Immature natural killer cell (primary cell): ENCODE data around the gene CDH12. TPM values are rescaled to one million over a fixed set of nuclear protein-coding genes. Genes with fewer than 3 reads are reported as not detected.
"Not testable (repeated sequence)": the region's sequence is repeated elsewhere in the genome, so short reads cannot be mapped to it uniquely, and the experiment has no call there.

Source experiments
- DNase-seq, 3 donors: peaks; one replicate each; pipeline ENCODE4 v3.0.0; 2022; ENCODE audit warnings: mixed read lengths in 1 of 3
- H3K27ac Mint-ChIP-seq, 6 donors: one replicate each; pipeline ENCODE4 v1.8.0; 2020; ENCODE audit warnings: mixed read lengths in 6 of 6, mild to moderate bottlenecking in 5 of 6, inconsistent platforms in 4 of 6, moderate library complexity in 3 of 6
- H3K27me3 Mint-ChIP-seq, 3 donors: one replicate each; pipeline ENCODE4 v1.8.0; 2020 to 2021; ENCODE audit warnings: low read depth in 3 of 3, mild to moderate bottlenecking in 3 of 3, mixed read lengths in 3 of 3, moderate library complexity in 3 of 3, inconsistent platforms in 1 of 3
- H3K36me3 Mint-ChIP-seq, 3 donors: one replicate each; pipeline ENCODE4 v1.8.0; 2020; ENCODE audit warnings: mixed read lengths in 3 of 3, inconsistent platforms in 2 of 3, mild to moderate bottlenecking in 2 of 3
- H3K4me1 Mint-ChIP-seq, 2 donors: one replicate each; pipeline ENCODE4 v1.8.0; 2020; ENCODE audit warnings: inconsistent platforms in 2 of 2, mild to moderate bottlenecking in 2 of 2, mixed read lengths in 2 of 2, moderate library complexity in 1 of 2
- H3K4me3 Mint-ChIP-seq, 5 donors: one replicate each; pipeline ENCODE4 v1.8.0; 2020; ENCODE audit warnings: mild to moderate bottlenecking in 5 of 5, mixed read lengths in 5 of 5, inconsistent platforms in 3 of 5, moderate library complexity in 3 of 5
- H3K9me3 Mint-ChIP-seq, 6 donors: one replicate each; pipeline ENCODE4 v1.8.0; 2020; ENCODE audit warnings: mild to moderate bottlenecking in 6 of 6, mixed read lengths in 6 of 6, inconsistent platforms in 4 of 6, moderate library complexity in 3 of 6
- polyA plus RNA-seq, 3 donors: library from polyadenylated mRNA; unstranded; fragments of 300-500 nt; fragmentation: Illumina TruSeq; gene quantifications; one replicate each; pipeline ENCODE4 v1.2.3, GENCODE V29; 2021

Gene CDH12
- polyA plus RNA-seq, result not detected

DNA sequence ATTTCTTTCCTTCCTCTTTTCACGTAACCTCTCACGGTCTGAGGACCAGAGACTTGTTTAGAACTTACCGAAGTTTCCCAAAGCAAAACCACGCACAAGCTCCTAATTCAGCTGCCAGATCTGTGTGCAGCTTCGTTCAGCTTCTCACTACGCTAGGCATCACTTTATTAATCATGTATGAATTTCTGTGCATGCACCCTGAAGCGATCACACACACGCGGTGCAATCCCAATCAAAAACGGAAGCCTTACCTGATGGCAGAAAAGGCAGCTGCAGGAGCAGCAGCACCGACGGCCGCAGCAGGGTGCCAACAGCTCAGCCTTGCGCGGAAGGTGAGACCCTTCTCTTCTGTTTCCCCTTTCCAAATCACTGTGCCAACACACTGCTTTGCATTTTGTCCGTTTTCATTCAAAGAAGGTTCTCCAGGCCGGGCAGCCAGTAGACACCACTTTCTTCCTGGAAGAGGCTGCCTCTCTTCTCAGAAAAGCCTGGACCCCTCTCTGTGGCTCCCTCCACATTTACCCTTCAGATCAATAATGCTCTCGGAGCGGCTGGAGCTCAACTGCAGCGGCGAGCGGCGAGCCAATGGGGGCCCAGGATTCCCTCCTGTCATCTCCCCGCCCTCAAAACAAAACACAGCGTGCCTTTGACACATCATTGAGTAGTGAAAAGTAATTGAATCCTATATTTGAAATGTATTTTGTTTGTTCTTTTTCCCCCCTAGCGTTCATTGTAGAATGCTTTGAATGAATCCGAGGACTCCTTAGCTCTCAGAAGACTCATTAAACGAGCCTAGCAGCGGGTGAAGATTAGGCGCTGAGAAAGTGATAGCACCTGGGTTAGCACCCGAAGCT is at the start of gene CDH12:
TSS of gene CDH12 (minus strand) at position 538 of the 854 bp plus-strand sequence.
- Mint-ChIP-seq H3K27me3 (no peaks in the 10 kb centered on the region), H3K27ac (no peak within 1 kb of the TSS), H3K4me1 (no peaks in the 10 kb centered on the region), H3K9me3 (peaks cover 13 to 44% (median 30%) of the 10 kb centered on the region in 6 donors), H3K4me3 (no peak within 1 kb of the TSS), H3K36me3 (peaks cover 0 to 3% (median 0%) of the 10 kb centered on the region in 3 donors)
- no peak for DNase-seq

GRCh38 chr5:22901885-22902284 is 48.7 kb upstream of the CDH12 start:
- H3K4me3 Mint-ChIP-seq, result no peak overlapping the region
- peaks cover 5 to 43% (median 17%) of the 10 kb centered on the region in 6 donors for H3K9me3 Mint-ChIP-seq
- H3K4me1 Mint-ChIP-seq, result no peaks in the 10 kb centered on the region
- H3K27me3 Mint-ChIP-seq, result peaks cover 0 to 1% (median 0%) of the 10 kb centered on the region in 3 donors
- H3K36me3 Mint-ChIP-seq, result peaks cover 0 to 4% (median 0%) of the 10 kb centered on the region in 3 donors
- no peak overlapping the region for H3K27ac Mint-ChIP-seq
- no peak for DNase-seq

DNA sequence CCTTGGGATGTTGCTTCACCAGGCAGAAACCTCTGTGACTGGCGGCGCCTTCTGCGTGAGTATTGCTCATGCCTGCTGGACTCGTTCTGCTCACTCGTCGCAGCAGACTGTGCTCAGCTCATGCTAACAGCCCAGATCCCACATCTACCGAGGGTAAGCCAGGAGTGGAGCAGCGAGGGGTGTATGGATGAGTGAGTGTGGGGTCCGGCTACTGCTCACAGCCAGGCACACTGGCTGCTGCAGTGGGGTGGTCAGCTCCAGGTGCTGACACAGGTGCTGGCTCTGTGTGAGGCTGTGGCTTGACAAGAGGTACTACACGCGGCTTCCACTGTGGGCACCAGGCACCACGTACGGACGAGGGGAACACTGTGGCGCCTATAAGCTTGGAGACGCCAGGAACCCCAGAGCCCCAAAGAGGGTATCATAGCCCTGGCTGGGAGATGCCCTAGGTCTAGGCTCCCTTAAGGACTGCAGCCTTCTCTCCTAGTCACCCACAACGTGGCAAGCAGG is 47.7 kb upstream of the CDH12 start:
- peaks cover 0 to 4% (median 0%) of the 10 kb centered on the region in 3 donors for H3K36me3 Mint-ChIP-seq
- peaks cover 0 to 1% (median 0%) of the 10 kb centered on the region in 3 donors for H3K27me3 Mint-ChIP-seq
- no peaks in the 10 kb centered on the region for H3K4me1 Mint-ChIP-seq
- peaks cover 4 to 33% (median 18%) of the 10 kb centered on the region in 6 donors for H3K9me3 Mint-ChIP-seq
- H3K27ac Mint-ChIP-seq, result no peak overlapping the region
- no peak overlapping the region for H3K4me3 Mint-ChIP-seq
- DNase-seq, result no peak

DNA sequence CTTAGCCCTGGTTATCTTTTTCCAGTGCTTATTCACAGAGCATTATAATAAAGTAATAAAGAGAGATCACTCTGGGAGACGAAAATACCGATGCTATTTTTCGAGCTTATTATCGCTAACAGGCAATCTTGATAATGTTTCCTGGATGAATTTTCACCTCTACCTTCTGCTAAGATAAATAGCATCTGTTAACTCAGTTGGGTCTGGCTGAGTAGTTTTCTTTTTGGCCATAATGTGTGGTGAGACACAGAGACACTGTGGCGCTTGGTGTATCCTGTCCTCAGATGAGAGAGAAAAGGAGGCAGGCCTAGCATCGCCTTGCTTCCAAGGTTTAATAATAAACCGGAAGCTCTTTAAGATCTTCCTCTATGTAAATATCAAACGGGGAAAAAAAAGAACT is 46.2 kb upstream of the CDH12 start:
- Mint-ChIP-seq H3K36me3 (peaks cover 0 to 2% (median 0%) of the 10 kb centered on the region in 3 donors), H3K27ac (no peak overlapping the region), H3K4me1 (no peaks in the 10 kb centered on the region), H3K4me3 (no peak overlapping the region), H3K9me3 (peaks cover 0 to 33% (median 21%) of the 10 kb centered on the region in 6 donors), H3K27me3 (peaks cover 0 to 1% (median 0%) of the 10 kb centered on the region in 3 donors)
- DNase-seq, result no peak

DNA sequence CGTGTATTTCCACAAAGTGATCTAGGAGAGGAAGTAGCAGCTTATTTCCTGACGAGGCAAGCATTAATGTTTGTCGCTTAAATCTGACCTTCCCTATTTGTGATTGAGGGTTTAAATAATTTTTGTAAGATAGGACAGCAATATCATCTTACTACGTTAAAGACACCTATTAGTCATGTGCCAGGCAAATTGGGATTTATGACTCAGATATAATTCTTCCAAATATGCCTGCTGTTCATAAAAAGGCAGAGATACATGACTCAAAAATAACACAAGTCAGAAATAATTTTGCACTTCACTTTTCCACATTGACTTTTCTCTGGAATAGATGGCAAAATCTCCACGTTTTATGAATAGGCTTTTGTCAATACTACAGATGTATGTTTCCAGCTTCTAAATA is 43.0 kb upstream of the CDH12 start:
- no peaks in the 10 kb centered on the region for H3K4me1 Mint-ChIP-seq
- no peaks in the 10 kb centered on the region for H3K36me3 Mint-ChIP-seq
- peaks cover 1 to 50% (median 27%) of the 10 kb centered on the region in 6 donors for H3K9me3 Mint-ChIP-seq
- no peak overlapping the region for H3K27ac Mint-ChIP-seq
- DNase-seq, result no peak
- no peak overlapping the region for H3K4me3 Mint-ChIP-seq
- peaks cover 0 to 1% (median 0%) of the 10 kb centered on the region in 3 donors for H3K27me3 Mint-ChIP-seq

DNA sequence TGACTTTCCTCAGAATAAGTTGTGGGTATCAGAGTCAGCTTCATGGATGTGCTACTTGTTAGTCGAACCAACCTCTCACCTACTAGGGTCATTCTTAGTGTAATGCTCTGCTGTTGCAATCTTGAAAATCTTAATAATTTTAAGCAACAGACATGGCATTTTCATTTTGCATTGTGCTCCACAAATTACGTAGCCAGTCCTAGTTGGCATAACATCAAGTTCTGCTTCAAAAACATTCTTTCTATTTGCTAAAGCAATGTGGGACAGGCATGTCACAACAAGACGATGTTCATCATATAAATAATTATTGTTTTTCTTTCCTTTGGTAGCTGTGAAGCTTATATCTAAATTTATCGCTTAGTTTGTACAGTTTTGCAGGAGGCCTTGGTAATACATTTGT is 39.3 kb upstream of the CDH12 start:
- H3K27ac Mint-ChIP-seq, result no peak overlapping the region
- peaks cover 9 to 59% (median 22%) of the 10 kb centered on the region in 6 donors for H3K9me3 Mint-ChIP-seq
- no peak for DNase-seq
- H3K36me3 Mint-ChIP-seq, result no peaks in the 10 kb centered on the region
- H3K27me3 Mint-ChIP-seq, result peaks cover 0 to 2% (median 0%) of the 10 kb centered on the region in 3 donors
- no peak overlapping the region for H3K4me3 Mint-ChIP-seq
- no peaks in the 10 kb centered on the region for H3K4me1 Mint-ChIP-seq

- no peak overlapping the region for H3K4me3 Mint-ChIP-seq
- no peak for DNase-seq
- H3K27ac Mint-ChIP-seq, result no peak overlapping the region
- H3K4me1 Mint-ChIP-seq, result no peaks in the 10 kb centered on the region
- peaks cover 0 to 2% (median 2%) of the 10 kb centered on the region in 3 donors for H3K27me3 Mint-ChIP-seq
- H3K9me3 Mint-ChIP-seq, result peaks cover 15 to 62% (median 21%) of the 10 kb centered on the region in 6 donors
- no peaks in the 10 kb centered on the region for H3K36me3 Mint-ChIP-seq
These were observed 36.6 kb upstream of the CDH12 start for GRCh38 chr5:22889720-22890119.

DNA sequence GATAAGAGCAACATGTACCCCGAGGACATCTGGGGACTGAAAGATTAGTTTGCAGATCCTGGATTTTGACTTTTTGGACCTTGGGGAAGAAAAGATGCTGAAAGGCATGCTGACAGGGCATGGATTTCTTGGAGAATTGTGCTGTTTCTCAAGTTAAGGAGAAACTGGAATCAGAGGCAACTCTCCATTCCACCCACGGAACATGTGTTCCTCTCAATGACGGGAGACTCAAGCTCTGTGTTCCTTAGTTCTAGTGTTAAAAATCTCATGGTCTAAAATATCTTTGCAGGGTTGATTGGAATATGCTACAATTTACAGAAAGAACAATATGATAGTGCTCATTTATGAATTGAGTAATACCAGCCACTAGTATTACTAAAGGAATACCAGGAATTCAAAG is 34.4 kb upstream of the CDH12 start:
- Mint-ChIP-seq H3K36me3 (no peaks in the 10 kb centered on the region), H3K4me1 (no peaks in the 10 kb centered on the region), H3K4me3 (no peak overlapping the region), H3K27me3 (peaks cover 0 to 2% (median 2%) of the 10 kb centered on the region in 3 donors), H3K27ac (no peak overlapping the region), H3K9me3 (peaks cover 11 to 59% (median 16%) of the 10 kb centered on the region in 6 donors)
- no peak for DNase-seq

DNA sequence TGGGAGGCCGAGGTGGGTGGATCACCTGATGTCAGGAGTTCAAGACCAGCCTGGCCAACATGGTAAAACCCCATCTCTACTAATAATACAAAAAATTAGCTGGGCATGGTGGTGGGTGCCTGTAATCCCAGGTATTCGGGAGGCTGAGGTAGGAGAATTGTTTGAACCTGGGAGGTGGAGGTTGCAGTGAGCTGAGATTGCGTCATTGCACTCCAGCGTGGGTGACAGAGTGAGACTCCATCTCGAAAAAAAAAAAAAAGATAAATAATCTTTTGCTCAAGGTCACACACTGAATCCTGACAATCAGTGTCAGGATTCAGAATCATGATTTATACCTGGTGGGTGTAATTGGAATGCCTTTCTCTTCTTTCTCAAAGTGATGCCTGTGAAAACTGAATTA is 5.8 kb upstream of the CDH12 start:
- not testable (repeated sequence) for H3K27me3 Mint-ChIP-seq, H3K4me3 Mint-ChIP-seq, H3K4me1 Mint-ChIP-seq, DNase-seq, H3K27ac Mint-ChIP-seq, H3K36me3 Mint-ChIP-seq
- H3K9me3 Mint-ChIP-seq, result peaks cover 2 to 31% (median 24%) of the 10 kb centered on the region in 6 donors

GRCh38 chr5:22855824-22856223 is 2.7 kb upstream of the CDH12 start:
- peaks cover 4 to 39% (median 24%) of the 10 kb centered on the region in 6 donors for H3K9me3 Mint-ChIP-seq
- no peak overlapping the region for H3K27ac Mint-ChIP-seq
- peaks cover 0 to 3% (median 0%) of the 10 kb centered on the region in 3 donors for H3K36me3 Mint-ChIP-seq
- H3K4me1 Mint-ChIP-seq, result no peaks in the 10 kb centered on the region
- H3K4me3 Mint-ChIP-seq, result no peak overlapping the region
- no peak for DNase-seq
- H3K27me3 Mint-ChIP-seq, result no peaks in the 10 kb centered on the region

DNA sequence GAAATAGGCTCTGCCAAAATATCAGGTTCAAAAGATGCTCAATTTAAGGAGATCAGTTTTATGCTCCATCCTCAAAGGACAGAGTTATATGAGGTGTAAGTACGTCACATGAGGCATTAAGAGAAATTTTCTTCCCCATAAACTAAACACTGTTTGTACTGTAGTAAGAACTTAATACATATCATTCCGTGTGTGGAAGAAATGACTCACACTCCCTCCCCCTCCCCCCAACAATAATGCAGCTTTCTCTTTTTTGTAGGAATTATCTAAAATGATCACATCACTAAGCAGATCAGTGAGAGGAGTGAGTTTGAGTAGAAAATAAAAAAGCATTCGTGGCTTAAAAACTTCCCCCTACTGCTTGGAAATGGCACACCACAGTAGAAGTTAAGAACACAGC is 2.2 kb downstream of the CDH12 start:
- no peak for DNase-seq
- Mint-ChIP-seq H3K4me3 (no peak overlapping the region), H3K9me3 (peaks cover 11 to 49% (median 29%) of the 10 kb centered on the region in 6 donors), H3K27ac (no peak overlapping the region), H3K4me1 (no peaks in the 10 kb centered on the region), H3K36me3 (peaks cover 0 to 3% (median 0%) of the 10 kb centered on the region in 3 donors), H3K27me3 (no peaks in the 10 kb centered on the region)

DNA sequence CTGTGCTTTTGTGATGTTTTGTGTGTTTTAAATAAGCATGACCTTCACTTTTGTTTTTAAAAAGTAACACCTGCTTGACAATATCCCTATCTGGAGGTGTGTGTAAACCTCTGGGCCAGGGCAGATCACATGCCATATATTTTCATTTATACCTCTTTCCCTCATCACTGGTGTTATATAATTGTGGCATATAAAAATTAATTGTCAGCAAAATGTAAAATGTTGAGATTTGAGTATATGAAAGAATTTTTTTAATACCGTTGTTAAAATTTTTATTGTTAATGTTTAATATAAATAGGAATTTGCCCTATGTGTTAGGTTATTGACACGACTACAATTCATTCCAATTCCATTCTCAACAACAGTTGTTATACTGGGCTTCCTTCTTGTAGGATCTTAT is 6.5 kb downstream of the CDH12 start:
- no peaks in the 10 kb centered on the region for H3K36me3 Mint-ChIP-seq
- DNase-seq, result no peak
- H3K9me3 Mint-ChIP-seq, result peaks cover 5 to 46% (median 26%) of the 10 kb centered on the region in 6 donors

DNA sequence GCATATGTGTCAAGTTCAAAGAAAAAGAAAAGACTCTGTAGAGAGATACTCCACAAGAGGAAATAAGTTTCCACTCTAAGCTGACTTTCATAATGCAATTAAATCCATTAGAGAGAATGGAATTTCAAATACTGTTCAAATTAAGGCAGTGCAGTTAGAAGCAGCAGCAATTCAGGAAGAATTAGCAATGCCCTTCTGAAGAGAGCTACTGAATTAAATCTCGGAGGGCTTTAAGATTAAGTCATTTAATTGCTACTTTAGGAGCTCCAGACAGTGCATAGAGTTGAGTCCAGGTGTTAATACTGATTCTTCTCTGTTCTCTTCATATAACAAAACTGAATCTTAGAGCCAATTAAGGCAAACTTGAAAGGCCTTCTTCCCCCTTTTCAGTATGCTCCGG is 8.5 kb downstream of the CDH12 start:
- Mint-ChIP-seq H3K27ac (no peak overlapping the region), H3K4me3 (no peak overlapping the region), H3K4me1 (no peaks in the 10 kb centered on the region), H3K9me3 (peaks cover 8 to 59% (median 33%) of the 10 kb centered on the region in 6 donors), H3K36me3 (no peaks in the 10 kb centered on the region), H3K27me3 (no peaks in the 10 kb centered on the region)
- no peak for DNase-seq

More for the DNA sequence above, 6.5 kb downstream of the CDH12 start:
- H3K27me3 Mint-ChIP-seq, result no peaks in the 10 kb centered on the region
- no peak overlapping the region for H3K27ac Mint-ChIP-seq
- H3K4me1 Mint-ChIP-seq, result no peaks in the 10 kb centered on the region
- H3K4me3 Mint-ChIP-seq, result no peak overlapping the region

GRCh38 chr5:22844155-22844554 is 9.0 kb downstream of the CDH12 start:
- no peak for DNase-seq
- Mint-ChIP-seq H3K4me1 (no peaks in the 10 kb centered on the region), H3K4me3 (no peak overlapping the region), H3K9me3 (peaks cover 8 to 56% (median 32%) of the 10 kb centered on the region in 6 donors), H3K36me3 (no peaks in the 10 kb centered on the region), H3K27ac (no peak overlapping the region), H3K27me3 (no peaks in the 10 kb centered on the region)
